Neural progenitor cell (in vitro differentiated cells): Measurements from ENCODE around the gene PPM1A. TPM values are rescaled to one million over a fixed set of nuclear protein-coding genes. Genes with fewer than 3 reads are reported as not detected.

ENCODE experiments used
- DNase-seq: peaks from one replicate; pipeline ENCODE4 v3.0.0-alpha.2; 2016; ENCODE audit warnings: low spot score
- H2AFZ ChIP-seq: fragments of 200-600 bp; sonication (generic); replicated peaks from 2 replicates; pipeline ENCODE4 v1.6.1; 2016; ENCODE audit warnings: antibody characterized with exemption
- H3F3A ChIP-seq: fragments of 200-600 bp; sonication (generic); 2 replicates; pipeline ENCODE4 v1.6.1; 2016; ENCODE audit warnings: antibody characterized with exemption, low read depth
- H3K27ac ChIP-seq: fragments of 200-600 bp; sonication (generic); 2 replicates; pipeline ENCODE4 v1.5.1; 2016; ENCODE audit warnings: mild to moderate bottlenecking
- H3K27me3 ChIP-seq: fragments of 200-600 bp; sonication (generic); 2 replicates; pipeline ENCODE4 v1.6.1; 2016; ENCODE audit warnings: mild to moderate bottlenecking, moderate library complexity
- H3K36me3 ChIP-seq: fragments of 200-600 bp; sonication (generic); 2 replicates; pipeline ENCODE4 v1.5.1; 2016
- H3K4me1 ChIP-seq: fragments of 200-600 bp; sonication (generic); 2 replicates; pipeline ENCODE4 v1.6.1; 2016; ENCODE audit warnings: mixed run types
- H3K4me2 ChIP-seq: fragments of 200-600 bp; sonication (generic); 2 replicates; pipeline ENCODE4 v1.6.1; 2016
- H3K4me3 ChIP-seq: fragments of 200-600 bp; sonication (generic); 2 replicates; pipeline ENCODE4 v1.5.1; 2016
- H3K79me2 ChIP-seq: fragments of 200-600 bp; sonication (generic); 2 replicates; pipeline ENCODE4 v1.6.1; 2016; ENCODE audit warnings: low read depth
- H3K9ac ChIP-seq: fragments of 200-600 bp; sonication (generic); 2 replicates; pipeline ENCODE4 v1.6.1; 2016
- H3K9me3 ChIP-seq: fragments of 200-600 bp; sonication (generic); 2 replicates; pipeline ENCODE4 v1.5.1; 2016; ENCODE audit warnings: low read depth
- H4K20me1 ChIP-seq: fragments of 200-600 bp; sonication (generic); 2 replicates; pipeline ENCODE4 v1.6.1; 2016; ENCODE audit warnings: low read depth
- H3K27ac Mint-ChIP-seq: 3 replicates; pipeline ENCODE4 v1.8.0; 2021; ENCODE audit warnings: mixed read lengths
- H3K27me3 Mint-ChIP-seq: 2 replicates; pipeline ENCODE4 v1.8.0; 2022; ENCODE audit warnings: low read depth, mild to moderate bottlenecking, inconsistent platforms, moderate library complexity, mixed read lengths; ENCODE audit not compliant: insufficient read depth
- H3K36me3 Mint-ChIP-seq: 3 replicates; pipeline ENCODE4 v1.8.0; 2021; ENCODE audit warnings: mixed read lengths
- H3K4me1 Mint-ChIP-seq: 3 replicates; pipeline ENCODE4 v1.8.0; 2021; ENCODE audit warnings: mixed read lengths
- H3K4me3 Mint-ChIP-seq: 3 replicates; pipeline ENCODE4 v1.8.0; 2021; ENCODE audit warnings: mild to moderate bottlenecking, moderate library complexity, mixed read lengths
- H3K9me3 Mint-ChIP-seq: 3 replicates; pipeline ENCODE4 v1.8.0; 2020; ENCODE audit warnings: mixed read lengths
- CTCF ChIP-seq: fragments of 200-600 bp; sonication (generic); IDR thresholded peaks from 2 replicates; pipeline ENCODE4 v1.5.1; 2017; ENCODE audit warnings: antibody characterized with exemption, mild to moderate bottlenecking
- EZH2 ChIP-seq: fragments of 200-600 bp; sonication (generic); IDR thresholded peaks from 2 replicates; pipeline ENCODE4 v1.6.1; 2017; ENCODE audit warnings: antibody characterized with exemption, mild to moderate bottlenecking, moderate library complexity
- EZH2phosphoT487 ChIP-seq: fragments of 200-600 bp; sonication (generic); IDR thresholded peaks from 2 replicates; pipeline ENCODE4 v1.6.1; 2017; ENCODE audit warnings: antibody characterized with exemption
- total RNA-seq: library from RNA; depleted of rRNA; stranded (reverse); fragments of >200 nt; gene quantifications from 2 replicates; pipeline ENCODE4 v1.2.3, GENCODE V29; 2015; ENCODE audit warnings: low replicate concordance

Gene PPM1A
- total RNA-seq, 1 donor from 2014 or later, result 55.0 TPM

GRCh38 chr14:60232185-60232584, 16.8 kb upstream of the PPM1A start:
- H3K4me3 ChIP-seq, result no peak overlapping the region
- H3K4me1 Mint-ChIP-seq, result peaks cover 2% of the 10 kb centered on the region
- H3K4me3 Mint-ChIP-seq, result no peak overlapping the region
- no peaks in the 10 kb centered on the region for H3K79me2 ChIP-seq
- TF ChIP-seq CTCF (no peak), EZH2phosphoT487 (no peak), EZH2 (no peak)
- peaks cover 15% of the 10 kb centered on the region for H3K9me3 ChIP-seq
- no peaks in the 10 kb centered on the region for H3K27me3 Mint-ChIP-seq
- H3K27me3 ChIP-seq, result no peaks in the 10 kb centered on the region
- H3K36me3 ChIP-seq, result peaks cover 9% of the 10 kb centered on the region
- no peak overlapping the region for H3K9ac ChIP-seq
- H4K20me1 ChIP-seq, result no peaks in the 10 kb centered on the region
- H3K27ac Mint-ChIP-seq, result no peak overlapping the region
- H3F3A ChIP-seq, result peaks cover 6% of the 10 kb centered on the region
- peaks cover 8% of the 10 kb centered on the region for H3K4me1 ChIP-seq
- H3K27ac ChIP-seq, result no peak overlapping the region
- H2AFZ ChIP-seq, result no peak overlapping the region
- no peaks in the 10 kb centered on the region for H3K36me3 Mint-ChIP-seq
- H3K9me3 Mint-ChIP-seq, result peaks cover 14% of the 10 kb centered on the region
- H3K4me2 ChIP-seq, result no peak overlapping the region
- DNase-seq, result no peak

DNA sequence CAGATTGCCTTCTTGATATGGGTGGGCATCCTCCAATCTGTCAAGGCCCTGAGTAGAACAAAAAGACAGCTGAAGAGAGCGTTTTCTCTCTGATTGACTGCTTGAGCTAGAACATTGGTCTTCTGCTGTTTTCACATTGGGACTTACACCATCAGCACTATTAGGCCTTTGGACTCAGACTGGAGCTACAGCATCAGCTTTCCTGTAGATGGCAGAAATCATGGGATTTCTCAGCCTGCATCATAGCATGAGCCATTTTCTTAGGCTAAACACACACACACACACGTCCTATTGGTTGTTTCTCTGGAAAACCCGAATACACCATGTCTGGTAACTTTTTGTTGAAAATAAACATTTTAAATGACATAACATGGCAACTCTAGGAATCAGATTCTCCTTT, 15.8 kb upstream of the PPM1A start:
- Mint-ChIP-seq H3K27me3 (no peaks in the 10 kb centered on the region), H3K27ac (no peak overlapping the region), H3K9me3 (peaks cover 14% of the 10 kb centered on the region), H3K4me3 (no peak overlapping the region), H3K4me1 (peaks cover 2% of the 10 kb centered on the region), H3K36me3 (no peaks in the 10 kb centered on the region)
- no peak overlapping the region for H3K4me3 ChIP-seq
- peak overlapping the region; percentile 51 for H2AFZ ChIP-seq
- H3K4me2 ChIP-seq, result no peak overlapping the region
- peaks cover 6% of the 10 kb centered on the region for H3F3A ChIP-seq
- peaks cover 9% of the 10 kb centered on the region for H3K36me3 ChIP-seq
- no peaks in the 10 kb centered on the region for H4K20me1 ChIP-seq
- no peaks in the 10 kb centered on the region for H3K27me3 ChIP-seq
- no peaks in the 10 kb centered on the region for H3K79me2 ChIP-seq
- no peak for DNase-seq
- no peak for TF ChIP-seq CTCF
- TF ChIP-seq EZH2, result no peak
- no peak for TF ChIP-seq EZH2phosphoT487
- H3K9me3 ChIP-seq, result peaks cover 15% of the 10 kb centered on the region
- H3K4me1 ChIP-seq, result peaks cover 8% of the 10 kb centered on the region
- no peak overlapping the region for H3K9ac ChIP-seq
- H3K27ac ChIP-seq, result no peak overlapping the region

DNA sequence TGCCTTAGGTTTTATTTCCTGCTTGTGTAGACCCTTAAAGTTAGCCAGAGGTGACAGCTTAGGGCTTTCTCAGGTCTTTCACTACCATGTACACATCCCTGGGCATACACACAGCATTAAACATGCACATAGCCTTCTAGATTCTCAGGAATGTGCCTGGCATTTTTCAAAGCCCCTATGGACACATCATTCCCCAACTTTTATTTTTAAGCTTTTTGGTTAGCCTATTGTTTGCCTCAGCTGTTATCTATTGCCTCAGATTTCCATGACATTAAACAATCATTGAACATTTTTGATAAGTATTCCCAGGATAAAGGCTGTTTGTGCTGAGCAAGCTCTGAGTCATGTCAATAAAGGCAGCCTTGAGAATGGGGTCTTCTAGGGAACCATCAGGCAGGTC, 15.1 kb upstream of the PPM1A start:
- H2AFZ ChIP-seq, result peak overlapping the region; percentile 51
- DNase-seq, result no peak
- Mint-ChIP-seq H3K4me1 (peaks cover 2% of the 10 kb centered on the region), H3K36me3 (no peaks in the 10 kb centered on the region), H3K4me3 (no peak overlapping the region), H3K9me3 (peaks cover 14% of the 10 kb centered on the region), H3K27me3 (no peaks in the 10 kb centered on the region), H3K27ac (no peak overlapping the region)
- H3F3A ChIP-seq, result peaks cover 6% of the 10 kb centered on the region
- H4K20me1 ChIP-seq, result no peaks in the 10 kb centered on the region
- H3K36me3 ChIP-seq, result peaks cover 9% of the 10 kb centered on the region
- no peak for TF ChIP-seq EZH2
- no peak for TF ChIP-seq CTCF
- TF ChIP-seq EZH2phosphoT487, result no peak
- no peak overlapping the region for H3K9ac ChIP-seq
- H3K9me3 ChIP-seq, result peaks cover 15% of the 10 kb centered on the region
- no peaks in the 10 kb centered on the region for H3K79me2 ChIP-seq
- peak overlapping the region; percentile 36 for H3K4me2 ChIP-seq
- no peak overlapping the region for H3K27ac ChIP-seq
- H3K4me1 ChIP-seq, result peaks cover 8% of the 10 kb centered on the region
- H3K4me3 ChIP-seq, result no peak overlapping the region
- no peaks in the 10 kb centered on the region for H3K27me3 ChIP-seq
